CD4-positive, CD25-positive, alpha-beta regulatory T cell (primary cell): ENCODE results near the gene CPSF7. TPM values are rescaled to one million over a fixed set of nuclear protein-coding genes. Genes with fewer than 3 reads are reported as not detected.

Source experiments
- ATAC-seq, 2 donors: fragments of 150-1000 bp; cut with Tn5 transposase; one replicate each; pipeline ENCODE4 v1.10.0; 2021; ENCODE audit warnings: low read depth in 2 of 2, moderate number of reproducible peaks in 2 of 2, moderate library complexity in 1 of 2
- DNase-seq, 3 donors: peaks; one replicate each; pipeline versions ENCODE4 v3.0.0 to v3.0.0-alpha.2; 2012 to 2022; ENCODE audit warnings: mixed read lengths in 1 of 3
- H3K27ac ChIP-seq: one replicate; pipeline ENCODE4 v1.7.0; 2013; ENCODE audit warnings: mild to moderate bottlenecking, low read length; ENCODE audit not compliant: insufficient read depth, poor library complexity, severe bottlenecking
- H3K27me3 ChIP-seq: one replicate; pipeline ENCODE4 v1.7.0; 2013; ENCODE audit warnings: low read length; ENCODE audit not compliant: control insufficient read depth, insufficient read depth
- H3K36me3 ChIP-seq: one replicate; pipeline ENCODE4 v1.7.0; 2013; ENCODE audit warnings: mild to moderate bottlenecking, low read length, moderate library complexity; ENCODE audit not compliant: control insufficient read depth, insufficient read depth
- H3K4me1 ChIP-seq: 2 replicates; pipeline ENCODE4 v1.7.0; 2013; ENCODE audit warnings: mild to moderate bottlenecking, low read length; ENCODE audit not compliant: insufficient read depth, control insufficient read depth, poor library complexity, severe bottlenecking
- H3K4me3 ChIP-seq: one replicate; pipeline ENCODE4 v1.7.0; 2013; ENCODE audit warnings: low read depth, mild to moderate bottlenecking, low read length, moderate library complexity
- H3K9me3 ChIP-seq, 2 experiments: 1 replicate in 1 of 2; 2 replicates in 1 of 2; pipeline ENCODE4 v1.7.0; 2013; ENCODE audit warnings: low read length in 2 of 2, mild to moderate bottlenecking in 1 of 2, moderate library complexity in 1 of 2; ENCODE audit not compliant: control insufficient read depth in 2 of 2
- H3K27ac Mint-ChIP-seq, 3 donors: one replicate each; pipeline ENCODE4 v1.8.0; 2020 to 2022; ENCODE audit warnings: mild to moderate bottlenecking in 3 of 3, mixed read lengths in 3 of 3, moderate library complexity in 2 of 3
- H3K27me3 Mint-ChIP-seq: one replicate; pipeline ENCODE4 v1.8.0; 2022; ENCODE audit warnings: mild to moderate bottlenecking, mixed read lengths
- H3K36me3 Mint-ChIP-seq: one replicate; pipeline ENCODE4 v1.8.0; 2020; ENCODE audit warnings: mixed read lengths
- H3K4me1 Mint-ChIP-seq, 4 donors: one replicate each; pipeline ENCODE4 v1.8.0; 2020 to 2022; ENCODE audit warnings: mixed read lengths in 4 of 4, mild to moderate bottlenecking in 1 of 4
- H3K4me3 Mint-ChIP-seq, 4 donors: one replicate each; pipeline ENCODE4 v1.8.0; 2020 to 2022; ENCODE audit warnings: mild to moderate bottlenecking in 4 of 4, mixed read lengths in 4 of 4, moderate library complexity in 3 of 4
- H3K9me3 Mint-ChIP-seq, 7 donors: one replicate each; pipeline ENCODE4 v1.8.0; 2020 to 2022; ENCODE audit warnings: mixed read lengths in 7 of 7, mild to moderate bottlenecking in 3 of 7, moderate library complexity in 2 of 7
- polyA plus RNA-seq, 4 donors: library from polyadenylated mRNA; unstranded; fragments of 300-500 nt; fragmentation: Illumina TruSeq; gene quantifications; one replicate each; pipeline ENCODE4 v1.2.3, GENCODE V29; 2021
- total RNA-seq: library from RNA; stranded (reverse); gene quantifications from one replicate; pipeline ENCODE4 v1.2.3, GENCODE V29; 2022

The CPSF7 gene
- total and polyA plus RNA-seq, 5 donors from 2014 or later = 23.5 to 111 (median 26.0) TPM

DNA sequence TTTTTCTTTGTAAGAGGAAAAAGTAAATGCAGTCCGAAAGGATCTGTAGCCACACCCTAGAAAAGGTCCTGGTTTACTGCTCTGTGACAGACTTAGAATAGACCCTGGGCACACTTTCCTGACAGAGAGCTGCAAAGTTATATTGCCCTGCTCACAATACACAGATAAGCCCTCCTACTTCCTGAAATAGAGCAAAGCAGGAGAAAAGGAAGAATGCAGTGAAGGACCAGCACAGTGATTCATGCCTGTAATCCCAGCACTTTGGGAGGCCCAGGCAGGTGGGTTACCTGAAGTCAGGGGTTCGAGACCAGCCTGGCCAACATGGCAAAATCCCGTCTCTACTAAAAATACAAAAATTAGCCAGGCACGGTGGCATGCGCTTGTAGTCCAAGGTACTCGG is 70.3 kb downstream of the CPSF7 start:
- H3K27ac ChIP-seq = no peak overlapping the region
- no peak for ATAC-seq
- Mint-ChIP-seq H3K36me3 (peaks cover 7% of the 10 kb centered on the region), H3K4me1 (peaks cover 15 to 54% (median 40%) of the 10 kb centered on the region in 4 donors), H3K9me3 (no peaks in the 10 kb centered on the region), H3K4me3 (peak overlapping the region in 3 of 4 donors; percentile 27 to 99 (median 35)), H3K27ac (peak overlapping the region; percentile 46 to 100 (median 76)), H3K27me3 (no peaks in the 10 kb centered on the region)
- H3K4me3 ChIP-seq = no peak overlapping the region
- DNase-seq = no peak
- no peaks in the 10 kb centered on the region for H3K9me3 ChIP-seq
- no peaks in the 10 kb centered on the region for H3K27me3 ChIP-seq
- H3K4me1 ChIP-seq = peaks cover 26% of the 10 kb centered on the region
- H3K36me3 ChIP-seq = peaks cover 8% of the 10 kb centered on the region

DNA sequence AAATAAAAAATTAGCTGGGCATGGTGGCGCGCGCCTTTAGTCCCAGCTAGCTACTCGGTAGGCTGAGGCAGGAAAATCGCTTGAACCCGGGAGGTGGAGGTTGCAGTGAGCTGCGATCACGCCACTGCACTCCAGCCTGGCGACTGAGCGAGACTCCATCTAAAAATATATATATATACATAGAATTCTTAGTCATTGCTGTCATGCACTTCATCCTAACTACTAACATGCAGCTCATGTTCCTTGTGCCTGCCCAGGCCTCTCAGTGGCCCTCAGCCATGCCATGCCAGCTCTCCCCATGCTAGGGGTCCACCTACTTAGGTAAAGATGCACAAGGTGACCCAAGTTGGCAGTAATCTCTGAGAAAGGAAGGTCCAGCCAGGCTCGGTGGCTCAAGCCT is 71.2 kb downstream of the CPSF7 start:
- H3K27me3 ChIP-seq = no peaks in the 10 kb centered on the region
- no peak overlapping the region for H3K27ac ChIP-seq
- H3K4me1 Mint-ChIP-seq = peaks cover 9 to 48% (median 37%) of the 10 kb centered on the region in 4 donors
- ATAC-seq (no peak), DNase-seq (no peak)
- peaks cover 22% of the 10 kb centered on the region for H3K4me1 ChIP-seq
- no peak overlapping the region for H3K4me3 ChIP-seq
- peaks cover 6% of the 10 kb centered on the region for H3K36me3 ChIP-seq
- H3K36me3 Mint-ChIP-seq = peaks cover 8% of the 10 kb centered on the region
- no peaks in the 10 kb centered on the region for H3K9me3 Mint-ChIP-seq
- H3K4me3 Mint-ChIP-seq = peak overlapping the region in 1 of 4 donors; percentile 99
- no peaks in the 10 kb centered on the region for H3K9me3 ChIP-seq
- no peaks in the 10 kb centered on the region for H3K27me3 Mint-ChIP-seq
- H3K27ac Mint-ChIP-seq = no peak overlapping the region

DNA sequence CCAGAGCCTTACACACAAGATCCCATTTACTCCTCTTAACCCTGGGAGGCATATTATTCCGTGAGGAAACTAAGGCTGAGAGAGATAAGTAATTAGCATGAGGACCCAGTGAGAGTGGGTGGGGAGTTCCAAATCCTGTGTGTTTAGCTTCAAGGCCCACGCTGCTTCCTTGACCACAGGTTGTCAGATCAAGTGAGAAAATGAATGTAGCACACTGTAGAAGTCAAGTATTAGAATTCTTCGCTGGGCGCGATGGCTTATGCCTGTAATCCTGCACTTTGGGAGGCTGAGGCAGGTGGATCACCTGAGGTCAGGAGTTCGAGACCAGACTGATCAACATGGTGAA is 71.9 kb downstream of the CPSF7 start:
- no peak overlapping the region for H3K27ac ChIP-seq
- H3K9me3 ChIP-seq = no peaks in the 10 kb centered on the region
- Mint-ChIP-seq H3K9me3 (no peaks in the 10 kb centered on the region), H3K27me3 (no peaks in the 10 kb centered on the region), H3K36me3 (peaks cover 15% of the 10 kb centered on the region), H3K4me1 (peaks cover 8 to 44% (median 31%) of the 10 kb centered on the region in 4 donors), H3K27ac (peak overlapping the region in 2 of 3 donors; percentile 51 to 71), H3K4me3 (peak overlapping the region in 1 of 4 donors; percentile 41)
- peaks cover 13% of the 10 kb centered on the region for H3K36me3 ChIP-seq
- ATAC-seq (no peak), DNase-seq (no peak)
- H3K27me3 ChIP-seq = no peaks in the 10 kb centered on the region
- no peak overlapping the region for H3K4me3 ChIP-seq
- peaks cover 17% of the 10 kb centered on the region for H3K4me1 ChIP-seq

DNA sequence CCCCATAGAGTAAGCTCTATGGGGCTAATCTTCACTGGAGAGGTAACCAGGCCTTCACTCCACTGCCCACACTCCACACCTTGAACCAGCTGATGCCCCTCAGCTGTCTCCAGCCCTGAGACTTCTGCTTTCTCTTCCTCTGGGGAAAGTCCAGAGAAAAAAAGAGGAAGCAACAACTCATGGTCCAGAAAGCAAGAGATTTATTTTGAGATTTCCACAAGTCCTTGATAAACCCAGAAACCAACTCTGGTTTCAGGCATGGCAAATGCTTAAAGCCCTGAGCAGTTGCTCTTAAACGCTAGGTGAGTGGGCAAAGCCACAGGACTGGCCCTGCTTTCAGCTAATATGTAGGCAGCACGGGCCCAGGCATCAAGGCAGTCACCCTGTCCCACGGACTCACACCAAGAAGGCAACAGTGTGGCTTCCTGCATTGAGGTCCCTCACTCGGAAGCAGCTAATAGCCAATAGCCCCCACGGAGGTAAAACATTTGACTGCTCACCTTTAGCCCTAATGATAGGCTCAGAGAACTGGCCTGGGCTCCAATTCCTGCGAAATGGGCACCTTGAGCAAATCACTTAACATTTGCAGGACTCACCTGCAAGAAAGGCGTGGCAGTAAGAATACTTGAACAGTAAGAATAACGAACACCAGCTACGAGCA is 72.4 kb downstream of the CPSF7 start:
- H3K36me3 ChIP-seq = peaks cover 18% of the 10 kb centered on the region
- H3K27ac ChIP-seq = no peak overlapping the region
- Mint-ChIP-seq H3K27me3 (no peaks in the 10 kb centered on the region), H3K4me1 (peaks cover 3 to 39% (median 29%) of the 10 kb centered on the region in 4 donors), H3K9me3 (no peaks in the 10 kb centered on the region), H3K36me3 (peaks cover 14% of the 10 kb centered on the region), H3K27ac (peak overlapping the region; percentile 43 to 71 (median 62)), H3K4me3 (peak overlapping the region in 2 of 4 donors; percentile 41 to 80)
- no peaks in the 10 kb centered on the region for H3K27me3 ChIP-seq
- no peaks in the 10 kb centered on the region for H3K9me3 ChIP-seq
- no peak for ATAC-seq
- DNase-seq = no peak
- no peak overlapping the region for H3K4me3 ChIP-seq
- H3K4me1 ChIP-seq = peaks cover 12% of the 10 kb centered on the region

DNA sequence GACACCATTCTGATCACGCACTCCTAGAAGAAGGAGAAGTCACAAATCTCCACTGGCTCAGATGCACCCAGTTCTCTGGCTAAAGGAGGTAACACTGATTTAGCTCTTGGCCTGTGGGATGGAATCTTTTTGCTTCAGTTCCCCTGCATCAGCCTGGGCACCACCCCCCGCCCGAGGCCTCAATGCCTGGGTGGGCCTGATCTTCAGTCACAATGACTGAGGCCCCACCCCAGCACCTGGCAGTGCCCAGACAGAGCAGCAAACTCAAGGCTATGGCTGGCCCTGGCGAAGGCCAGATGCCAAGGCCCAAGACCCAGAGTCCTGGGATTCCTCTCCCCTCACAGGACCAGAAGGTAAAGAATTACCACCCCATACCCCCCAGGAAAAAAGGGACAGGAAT is 73.1 kb downstream of the CPSF7 start:
- no peak overlapping the region for H3K27ac ChIP-seq

DNA sequence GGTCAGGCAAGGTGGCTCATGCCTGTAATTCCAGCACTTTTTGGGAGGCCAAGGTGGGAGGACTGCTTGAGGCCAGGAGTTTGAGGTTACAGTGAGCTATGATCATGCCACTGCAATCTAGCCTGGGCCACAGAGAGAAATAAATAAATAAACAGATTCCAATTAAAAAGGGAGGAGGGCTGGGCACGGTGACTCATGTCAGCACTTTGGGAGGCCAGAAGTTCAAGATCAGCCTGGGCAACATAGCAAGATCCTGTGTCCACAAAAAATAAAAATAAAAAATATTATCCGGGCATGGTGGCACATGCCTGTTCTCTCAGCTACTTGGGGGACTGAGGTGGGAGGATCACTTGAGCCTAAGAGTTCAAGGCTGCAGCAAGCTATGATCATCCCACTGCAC is 75.6 kb downstream of the CPSF7 start:
- no peak overlapping the region for H3K4me3 ChIP-seq
- Mint-ChIP-seq H3K4me3 (no peak overlapping the region), H3K9me3 (no peaks in the 10 kb centered on the region), H3K4me1 (peaks cover 0 to 14% (median 10%) of the 10 kb centered on the region in 4 donors), H3K27me3 (no peaks in the 10 kb centered on the region), H3K27ac (no peak overlapping the region), H3K36me3 (peaks cover 16% of the 10 kb centered on the region)
- H3K27me3 ChIP-seq = no peaks in the 10 kb centered on the region
- DNase-seq (no peak), ATAC-seq (no peak)
- H3K27ac ChIP-seq = no peak overlapping the region
- peaks cover 34% of the 10 kb centered on the region for H3K36me3 ChIP-seq
- H3K4me1 ChIP-seq = no peaks in the 10 kb centered on the region
- H3K9me3 ChIP-seq = no peaks in the 10 kb centered on the region

More for the DNA sequence above, 73.1 kb downstream of the CPSF7 start:
- Histone ChIP-seq H3K9me3 (no peaks in the 10 kb centered on the region), H3K27me3 (no peaks in the 10 kb centered on the region), H3K4me1 (peaks cover 9% of the 10 kb centered on the region), H3K4me3 (no peak overlapping the region), H3K36me3 (peaks cover 21% of the 10 kb centered on the region)
- Mint-ChIP-seq H3K27ac (peak overlapping the region in 2 of 3 donors; percentile 11 to 62), H3K27me3 (no peaks in the 10 kb centered on the region), H3K36me3 (peaks cover 12% of the 10 kb centered on the region), H3K4me1 (peaks cover 0 to 36% (median 24%) of the 10 kb centered on the region in 4 donors), H3K9me3 (no peaks in the 10 kb centered on the region), H3K4me3 (peak overlapping the region in 2 of 4 donors; percentile 41 to 80)
- DNase-seq = no peak
- no peak for ATAC-seq

DNA sequence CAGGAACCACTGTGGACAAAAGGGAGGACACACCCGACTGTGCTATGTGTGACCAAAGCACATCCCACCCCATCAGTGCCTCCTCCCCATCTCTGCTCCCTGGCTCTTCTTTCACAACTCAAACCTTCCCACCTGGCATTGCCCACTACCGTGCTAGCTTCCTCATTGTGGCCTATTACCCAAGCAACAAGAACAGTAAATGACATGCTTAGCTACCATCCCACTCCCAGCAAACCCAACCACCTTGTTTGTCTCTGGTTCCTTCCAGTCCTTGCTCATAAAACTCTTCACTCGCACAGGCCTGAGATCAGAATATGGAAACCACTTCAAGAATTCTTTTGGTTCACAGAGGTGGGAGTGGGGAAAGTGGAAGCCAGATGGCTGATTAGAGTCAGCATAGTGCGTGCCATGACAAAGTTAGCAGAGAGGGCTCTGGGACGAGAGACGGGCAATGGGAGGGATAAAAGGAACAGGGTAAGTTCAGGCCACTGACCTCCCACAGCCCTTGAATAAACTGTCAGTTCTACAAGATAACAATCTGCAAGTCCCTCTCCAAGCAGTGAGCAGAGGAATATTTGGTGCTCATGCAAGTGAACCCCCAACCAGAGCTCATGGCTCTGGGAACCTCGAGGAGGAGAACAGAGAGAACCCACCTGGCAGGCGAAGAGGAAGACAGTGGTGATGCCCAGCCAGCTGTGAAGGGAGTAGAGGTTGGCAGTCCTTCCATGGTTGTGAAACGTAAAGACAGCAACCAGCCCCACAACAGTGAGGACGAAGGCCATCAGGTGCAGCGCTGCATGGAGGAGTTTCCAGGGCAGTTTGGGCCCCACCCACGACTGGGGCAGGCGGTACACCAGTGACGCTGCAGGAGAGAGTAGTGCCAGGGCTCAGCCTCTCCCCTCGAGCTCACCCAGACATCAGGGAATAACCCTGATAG is 76.4 kb downstream of the CPSF7 start:
- DNase-seq (no peak), ATAC-seq (no peak)
- Histone ChIP-seq H3K4me1 (no peaks in the 10 kb centered on the region), H3K27me3 (no peaks in the 10 kb centered on the region), H3K36me3 (peaks cover 42% of the 10 kb centered on the region), H3K27ac (no peak overlapping the region), H3K9me3 (no peaks in the 10 kb centered on the region), H3K4me3 (no peak overlapping the region)
- Mint-ChIP-seq H3K27ac (peak overlapping the region; percentile 23 to 74 (median 39)), H3K9me3 (no peaks in the 10 kb centered on the region), H3K4me3 (no peak overlapping the region), H3K27me3 (no peaks in the 10 kb centered on the region), H3K36me3 (peaks cover 20% of the 10 kb centered on the region), H3K4me1 (peaks cover 0 to 13% (median 10%) of the 10 kb centered on the region in 4 donors)
